K562 (cell line): ENCODE results near the gene MESP1.

ENCODE experiments used
- GTF2F1 ChIP-seq: IDR thresholded peaks from 2 replicates; pipeline ENCODE4 v1.6.1; 2011; ENCODE audit warnings: low read depth, low read length, improper control_type of control experiment
- NONO ChIP-seq, 2 experiments: fragments of 200-400 bp in 1 of 2; fragments of 450-650 bp in 1 of 2; formaldehyde crosslinking in 1 of 2; IDR thresholded peaks; 2 replicates each; pipeline ENCODE4 v1.6.1; 2017; ENCODE audit warnings: low read depth in 2 of 2, mild to moderate bottlenecking in 2 of 2, moderate library complexity in 2 of 2, low read length in 1 of 2
- SIX5 ChIP-seq, 2 experiments: IDR thresholded peaks; 2 replicates each; pipeline ENCODE4 v1.6.1; 2011; ENCODE audit warnings: low read length in 2 of 2, borderline replicate concordance in 1 of 2, low read depth in 1 of 2, mild to moderate bottlenecking in 1 of 2, moderate library complexity in 1 of 2; ENCODE audit not compliant: insufficient read depth in 1 of 2
- SRSF1 ChIP-seq: fragments of 200-400 bp; formaldehyde crosslinking; IDR thresholded peaks from 2 replicates; pipeline ENCODE4 v1.6.1; 2017; ENCODE audit warnings: mild to moderate bottlenecking, low read depth, low read length, moderate library complexity
- TAF1 ChIP-seq: IDR thresholded peaks from 2 replicates; pipeline ENCODE4 v1.6.1; 2011; ENCODE audit warnings: mild to moderate bottlenecking, low read length, moderate library complexity; ENCODE audit not compliant: insufficient read depth, control insufficient read depth, severe bottlenecking; ENCODE audit errors: extremely low read depth
- TAF15 ChIP-seq: fragments of 200-400 bp; formaldehyde crosslinking; IDR thresholded peaks from 2 replicates; pipeline ENCODE4 v1.6.1; 2017; ENCODE audit warnings: mild to moderate bottlenecking, low read depth, low read length, moderate library complexity
- TBP ChIP-seq: optimal IDR thresholded peaks from 2 replicates; pipeline ENCODE3; 2011; ENCODE audit warnings: low read depth, low read length, improper control_type of control experiment

DNA sequence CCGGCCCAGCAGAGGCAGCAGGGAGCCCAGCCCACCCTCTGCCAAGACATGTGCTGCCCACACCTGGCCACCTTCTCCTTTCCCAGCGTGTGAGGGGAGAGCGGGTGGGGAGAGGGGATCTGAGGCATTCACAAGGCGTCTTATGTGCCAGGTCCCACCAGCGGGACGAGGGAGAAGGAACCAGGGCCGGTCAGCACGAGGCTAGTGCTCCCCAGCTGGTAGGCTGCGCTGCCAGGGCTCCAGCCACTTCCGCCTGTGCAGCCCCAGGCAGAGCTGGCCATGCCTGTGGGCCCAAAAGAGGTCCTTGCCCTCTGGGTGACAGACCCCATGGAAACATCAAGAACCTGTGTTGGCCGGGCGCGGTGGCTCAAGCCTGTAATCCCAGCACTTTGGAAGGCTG is 5.9 kb downstream of the MESP1 start:
- no peak for TF ChIP-seq GTF2F1
- TF ChIP-seq TAF15: no peak
- no peak for TF ChIP-seq SIX5 (IDR thresholded peaks at IDR 0.05; ENCODE audit: borderline replicate concordance in 1 of 2, insufficient read depth in 1 of 2, low read depth in 1 of 2, low read length in 2 of 2)
- TF ChIP-seq NONO (IDR thresholded peaks at IDR 0.05; ENCODE audit: low read depth in 2 of 2, low read length in 1 of 2): no peak
- no peak for TF ChIP-seq SRSF1
- no peak for TF ChIP-seq TAF1
- no peak for TF ChIP-seq TBP
